ENCODE results near the gene EFCAB9.

EFCAB9 gene

DNA sequence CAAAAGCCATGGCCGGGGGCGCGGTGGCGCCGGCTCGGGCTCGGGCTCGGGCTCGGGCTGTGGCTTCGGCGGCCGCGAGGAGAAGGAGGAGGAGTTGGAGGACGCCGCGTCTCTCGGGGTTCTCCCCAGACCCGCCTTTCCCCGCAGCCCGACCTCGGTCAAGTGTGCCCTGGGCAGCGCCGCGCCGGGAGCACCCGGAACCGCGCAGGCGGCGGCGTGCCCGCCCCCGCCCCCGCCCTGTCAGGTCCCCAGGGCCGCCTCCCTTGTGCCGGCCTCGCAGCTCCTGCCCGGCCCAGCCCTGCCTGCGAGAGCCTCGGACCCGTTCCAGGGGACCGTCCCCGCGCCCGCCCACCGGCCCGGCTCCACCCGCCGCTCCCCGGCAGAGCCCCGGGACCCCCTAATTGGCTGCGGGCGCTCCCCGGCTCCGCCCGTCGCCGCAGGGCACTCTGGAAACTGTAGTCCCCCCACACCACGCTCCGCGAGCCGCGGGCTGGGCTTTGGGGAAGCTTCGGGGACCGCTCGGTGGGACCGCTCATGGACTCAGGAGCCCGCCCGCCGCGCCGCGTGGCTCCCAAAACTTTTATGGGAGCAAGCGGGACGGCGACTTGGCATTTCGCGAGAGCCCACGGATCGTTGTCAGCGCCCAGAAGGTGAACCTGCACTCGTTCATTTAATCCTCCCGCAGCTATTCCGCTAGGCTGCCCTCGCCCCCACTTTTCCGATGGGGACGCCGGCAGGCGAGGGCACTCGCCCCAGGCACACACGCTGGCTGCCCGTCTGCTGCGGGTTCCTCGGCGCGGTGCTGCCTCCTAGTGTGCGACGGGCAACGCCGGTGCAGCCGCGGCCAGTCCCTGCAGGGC is 5.7 kb upstream of the EFCAB9 start, which contains the start of gene STK10:
Gene STK10 (minus strand): TSS at position 192 of the 860 bp plus-strand sequence. CDS start 182 bp downstream, at position 10.
- H3K9ac ChIP-seq (ENCODE audit: low read length), result peak within 1 kb of the TSS; percentile 95
- H3K27ac ChIP-seq (ENCODE audit: low read length), result peak within 1 kb of the TSS; percentile 90
- peaks cover 46% of the 10 kb centered on the region for H3K79me2 ChIP-seq (ENCODE audit: low read length)
- H3K4me2 ChIP-seq (ENCODE audit: low read length), result peak within 1 kb of the TSS; percentile 70
- peak within 1 kb of the TSS; percentile 57; the same call in 1 of the 2 replicates for H2AFZ ChIP-seq (ENCODE audit: low read depth, low read length)
- peaks cover 19% of the 10 kb centered on the region for H3K36me3 ChIP-seq (replicated peaks; ENCODE audit: low read depth, low read length)
- TF ChIP-seq EZH2phosphoT487 (IDR thresholded peaks at IDR 0.05; ENCODE audit: low read depth), result no peak
- TF ChIP-seq, protein P1, sequence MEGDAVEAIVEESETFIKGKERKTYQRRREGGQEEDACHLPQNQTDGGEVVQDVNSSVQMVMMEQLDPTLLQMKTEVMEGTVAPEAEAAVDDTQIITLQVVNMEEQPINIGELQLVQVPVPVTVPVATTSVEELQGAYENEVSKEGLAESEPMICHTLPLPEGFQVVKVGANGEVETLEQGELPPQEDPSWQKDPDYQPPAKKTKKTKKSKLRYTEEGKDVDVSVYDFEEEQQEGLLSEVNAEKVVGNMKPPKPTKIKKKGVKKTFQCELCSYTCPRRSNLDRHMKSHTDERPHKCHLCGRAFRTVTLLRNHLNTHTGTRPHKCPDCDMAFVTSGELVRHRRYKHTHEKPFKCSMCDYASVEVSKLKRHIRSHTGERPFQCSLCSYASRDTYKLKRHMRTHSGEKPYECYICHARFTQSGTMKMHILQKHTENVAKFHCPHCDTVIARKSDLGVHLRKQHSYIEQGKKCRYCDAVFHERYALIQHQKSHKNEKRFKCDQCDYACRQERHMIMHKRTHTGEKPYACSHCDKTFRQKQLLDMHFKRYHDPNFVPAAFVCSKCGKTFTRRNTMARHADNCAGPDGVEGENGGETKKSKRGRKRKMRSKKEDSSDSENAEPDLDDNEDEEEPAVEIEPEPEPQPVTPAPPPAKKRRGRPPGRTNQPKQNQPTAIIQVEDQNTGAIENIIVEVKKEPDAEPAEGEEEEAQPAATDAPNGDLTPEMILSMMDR (IDR thresholded peaks at IDR 0.05; ENCODE audit: low read depth, low read length), result peak; percentile 90
- H3K27me3 ChIP-seq (ENCODE audit: low read depth, low read length), result no peaks in the 10 kb centered on the region
- H3K4me1 ChIP-seq (ENCODE audit: low read length), result peaks cover 29% of the 10 kb centered on the region
- H3K9me3 ChIP-seq (ENCODE audit: insufficient read depth, low read length), result no peaks in the 10 kb centered on the region
- peak within 1 kb of the TSS; percentile 89 for H3K4me3 ChIP-seq (ENCODE audit: low read length)
- H4K20me1 ChIP-seq (ENCODE audit: insufficient read depth, low read length), result no peaks in the 10 kb centered on the region

DNA sequence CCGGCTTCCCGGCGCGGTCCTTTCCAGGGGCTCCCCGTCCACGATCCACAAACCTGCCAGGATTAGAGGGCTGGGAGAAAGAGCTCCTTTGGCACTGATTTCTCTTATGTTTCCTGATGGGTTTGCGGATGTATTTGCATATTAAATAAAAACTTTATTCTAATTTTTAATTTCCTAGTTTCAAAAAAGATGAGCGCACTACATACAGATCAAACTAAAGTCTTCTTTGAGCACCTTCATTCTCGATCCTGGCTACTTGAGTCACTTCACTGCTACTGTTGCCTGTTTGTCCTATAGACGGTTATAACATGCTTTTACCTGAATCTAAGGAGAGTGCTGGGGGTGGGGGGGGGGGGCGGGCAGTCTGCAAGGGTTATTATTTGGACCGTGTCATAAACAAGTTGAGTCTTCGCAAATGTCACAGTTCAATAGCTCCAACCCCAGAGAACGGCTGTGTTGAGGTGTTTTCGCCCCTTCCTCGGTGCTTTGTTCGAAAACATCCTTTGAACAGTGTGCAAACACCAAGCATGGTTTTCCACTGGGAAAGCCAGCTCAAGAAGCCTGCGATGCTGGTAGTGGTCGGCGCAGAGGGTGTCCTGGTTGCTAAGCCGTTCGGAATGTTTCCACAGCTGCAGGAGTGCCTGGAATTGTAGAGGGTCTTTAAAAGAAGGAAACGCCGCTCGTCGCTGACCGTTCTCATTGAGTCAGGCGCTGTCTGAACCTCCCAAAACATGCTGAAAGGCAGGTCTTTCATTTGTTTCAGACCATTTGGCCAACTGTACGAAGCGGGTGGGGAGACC is 4.9 kb upstream of the EFCAB9 start:
- Histone ChIP-seq H3K9ac (ENCODE audit: low read length) (no peak overlapping the region), H3K27ac (ENCODE audit: low read length) (no peak overlapping the region)

DNA sequence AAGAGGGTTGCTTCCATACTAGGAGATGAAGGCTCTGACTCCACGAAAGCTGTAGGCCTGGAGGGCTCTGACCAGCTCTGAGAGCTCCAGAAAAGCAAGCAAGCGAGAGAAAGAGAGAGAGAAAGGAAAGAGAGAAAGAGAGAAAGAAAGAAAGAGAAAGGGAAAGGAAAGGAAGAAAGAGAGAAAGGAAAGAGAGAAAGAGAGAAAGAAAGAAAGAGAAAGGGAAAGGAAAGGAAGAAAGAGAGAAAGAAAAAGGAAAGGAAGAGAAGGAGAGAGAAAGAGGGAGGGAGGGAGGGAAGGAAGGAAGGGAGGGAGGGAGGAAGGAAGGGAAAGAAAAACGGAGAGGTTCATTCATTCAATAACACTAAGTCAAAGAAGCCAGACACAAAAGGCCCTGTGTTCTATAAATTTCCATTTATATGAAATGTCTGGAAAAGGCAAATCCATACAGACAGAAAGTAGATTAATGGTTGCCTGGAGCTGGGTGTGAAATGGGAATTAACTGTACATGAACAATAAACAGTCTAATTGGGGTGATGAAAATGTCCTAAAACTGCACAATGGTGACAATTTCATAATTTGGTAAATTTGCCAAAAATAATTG is 4.2 kb upstream of the EFCAB9 start:
- Histone ChIP-seq H2AFZ (ENCODE audit: low read depth, low read length) (no peak overlapping the region), H3K79me2 (ENCODE audit: low read length) (peaks cover 30% of the 10 kb centered on the region), H3K27ac (ENCODE audit: low read length) (no peak overlapping the region), H3K27me3 (ENCODE audit: low read depth, low read length) (0 out of 2 replicates have a peak, but pooled peaks cover 3% of the 10 kb centered on the region), H4K20me1 (ENCODE audit: insufficient read depth, low read length) (no peaks in the 10 kb centered on the region), H3K4me3 (ENCODE audit: low read length) (no peak overlapping the region), H3K4me2 (ENCODE audit: low read length) (no peak overlapping the region), H3K9ac (ENCODE audit: low read length) (no peak overlapping the region), H3K4me1 (ENCODE audit: low read length) (peaks cover 15% of the 10 kb centered on the region), H3K9me3 (ENCODE audit: insufficient read depth, low read length) (no peaks in the 10 kb centered on the region), H3K36me3 (replicated peaks; ENCODE audit: low read depth, low read length) (peaks cover 6% of the 10 kb centered on the region)
- TF ChIP-seq, protein P1 (IDR thresholded peaks at IDR 0.05; ENCODE audit: low read depth, low read length), result no peak
- no peak for TF ChIP-seq EZH2phosphoT487 (IDR thresholded peaks at IDR 0.05; ENCODE audit: low read depth)

More for the DNA sequence above, 4.9 kb upstream of the EFCAB9 start:
- H3K4me2 ChIP-seq (ENCODE audit: low read length), result peak overlapping the region; percentile 70
- no peak for TF ChIP-seq EZH2phosphoT487 (IDR thresholded peaks at IDR 0.05; ENCODE audit: low read depth)
- TF ChIP-seq, protein P1 (IDR thresholded peaks at IDR 0.05; ENCODE audit: low read depth, low read length), result no peak
- no peaks in the 10 kb centered on the region for H3K9me3 ChIP-seq (ENCODE audit: insufficient read depth, low read length)
- H3K27me3 ChIP-seq (ENCODE audit: low read depth, low read length), result 0 out of 2 replicates have a peak, but pooled peaks cover 3% of the 10 kb centered on the region
- H3K4me3 ChIP-seq (ENCODE audit: low read length), result peak overlapping the region; percentile 89
- H2AFZ ChIP-seq (ENCODE audit: low read depth, low read length), result no peak overlapping the region
- H3K79me2 ChIP-seq (ENCODE audit: low read length), result peaks cover 37% of the 10 kb centered on the region
- peaks cover 11% of the 10 kb centered on the region for H3K36me3 ChIP-seq (replicated peaks; ENCODE audit: low read depth, low read length)
- no peaks in the 10 kb centered on the region for H4K20me1 ChIP-seq (ENCODE audit: insufficient read depth, low read length)
- peaks cover 23% of the 10 kb centered on the region for H3K4me1 ChIP-seq (ENCODE audit: low read length)

Measured in OCI-LY3 (cell line).